Activated T-helper 2 cell treated with anti-CD3 and anti-CD28 coated beads, Interferon-gamma antibody, Interleukin-2, Interleukin-4, amounts not matched to agents 10 μg/mL and 5 μg/mL and 100 μg/mL, durations not matched to agents 14 hours and 24 hours and 36 hours (primary cell): Measurements from ENCODE around the gene CHD9. TPM values are rescaled to one million over a fixed set of nuclear protein-coding genes. Genes with fewer than 3 reads are reported as not detected.

Experiments
- DNase-seq: peaks from one replicate; pipeline ENCODE4 v3.0.0; 2021; ENCODE audit warnings: low spot score
- H3K27ac Mint-ChIP-seq: one replicate; pipeline ENCODE4 v1.8.0; 2021; ENCODE audit warnings: mixed read lengths
- H3K27me3 Mint-ChIP-seq: one replicate; pipeline ENCODE4 v1.8.0; 2021; ENCODE audit warnings: low read depth, mixed read lengths
- H3K36me3 Mint-ChIP-seq: one replicate; pipeline ENCODE4 v1.8.0; 2021; ENCODE audit warnings: low read depth, mixed read lengths
- H3K4me1 Mint-ChIP-seq: one replicate; pipeline ENCODE4 v1.8.0; 2021; ENCODE audit warnings: low read depth, mixed read lengths
- H3K4me3 Mint-ChIP-seq: one replicate; pipeline ENCODE4 v1.8.0; 2021; ENCODE audit warnings: low read depth, mild to moderate bottlenecking, moderate library complexity, mixed read lengths
- H3K9me3 Mint-ChIP-seq: one replicate; pipeline ENCODE4 v1.8.0; 2021; ENCODE audit warnings: mixed read lengths
- intact Hi-C: fragments of 100-400 bp; cut with micrococcal nuclease; formaldehyde crosslinking; loops from one replicate; pipeline ENCODE4 v1.15.1; 2023
- total RNA-seq: library from RNA; stranded (reverse); gene quantifications from 2 replicates; pipeline ENCODE4 v1.2.3, GENCODE V29; 2022

CHD9 gene
- total RNA-seq, 1 donor from 2014 or later: 27.1 TPM

DNA sequence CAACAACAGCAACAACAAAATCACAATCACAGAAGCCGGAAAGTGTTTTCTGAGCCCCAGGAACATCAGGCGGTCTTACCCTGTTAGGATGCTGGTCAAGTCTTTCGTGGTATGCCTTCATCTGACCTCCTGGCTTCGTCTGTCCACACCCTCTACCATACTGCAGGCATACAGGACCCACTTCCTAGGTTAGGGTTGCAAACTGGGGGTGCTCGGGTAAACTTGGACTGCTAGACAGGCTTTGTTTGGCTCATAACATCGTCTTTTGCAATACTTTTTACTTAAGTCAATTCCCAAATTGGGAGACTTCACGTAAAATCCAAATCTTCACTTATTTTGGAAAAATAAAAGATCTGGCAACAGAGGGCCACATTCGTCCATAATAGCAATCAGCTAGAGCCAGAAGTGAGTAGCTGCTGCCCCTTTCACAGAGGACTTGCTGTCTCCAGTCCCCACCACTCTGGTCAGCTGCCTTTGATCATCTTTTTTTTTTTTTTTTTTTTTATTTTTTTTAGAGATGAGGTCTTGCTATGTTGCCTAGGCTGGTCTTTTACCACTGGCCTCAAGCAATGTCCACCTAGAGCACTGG, 30.0 kb downstream of the CHD9 start:
- no peaks in the 10 kb centered on the region for H3K27me3 Mint-ChIP-seq
- DNase-seq: no peak
- H3K27ac Mint-ChIP-seq: no peak overlapping the region
- H3K4me3 Mint-ChIP-seq: no peak overlapping the region
- intact Hi-C loops: no loop called here
- H3K4me1 Mint-ChIP-seq: no peaks in the 10 kb centered on the region
- H3K9me3 Mint-ChIP-seq: no peaks in the 10 kb centered on the region
- no peaks in the 10 kb centered on the region for H3K36me3 Mint-ChIP-seq

DNA sequence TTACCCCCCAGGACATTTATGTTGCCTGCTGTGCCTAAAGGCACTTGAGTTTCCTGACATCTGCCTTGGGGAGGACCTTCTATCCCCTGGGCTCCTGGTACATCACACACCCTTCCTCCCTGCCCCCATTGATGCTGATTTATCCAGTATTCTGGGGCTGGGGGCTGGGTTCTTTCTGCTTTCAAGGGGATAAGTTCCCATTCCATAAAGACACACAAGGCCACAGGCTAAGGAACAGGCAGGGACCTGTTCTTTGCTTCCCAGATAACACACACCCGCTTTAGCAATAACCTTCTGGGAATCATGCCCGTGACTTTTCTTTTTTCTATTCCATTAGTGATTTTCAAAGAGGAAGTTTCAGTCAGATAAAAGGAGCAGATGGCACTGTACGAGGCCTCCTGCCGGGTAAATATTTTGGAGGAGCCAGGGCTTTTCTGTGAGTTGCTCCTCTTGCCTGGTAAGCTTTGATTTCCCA, 30.6 kb downstream of the CHD9 start:
- intact Hi-C loops: no loop called here
- Mint-ChIP-seq H3K4me3 (no peak overlapping the region), H3K9me3 (no peaks in the 10 kb centered on the region), H3K27me3 (no peaks in the 10 kb centered on the region), H3K36me3 (no peaks in the 10 kb centered on the region), H3K4me1 (peaks cover 5% of the 10 kb centered on the region), H3K27ac (no peak overlapping the region)
- no peak for DNase-seq

DNA sequence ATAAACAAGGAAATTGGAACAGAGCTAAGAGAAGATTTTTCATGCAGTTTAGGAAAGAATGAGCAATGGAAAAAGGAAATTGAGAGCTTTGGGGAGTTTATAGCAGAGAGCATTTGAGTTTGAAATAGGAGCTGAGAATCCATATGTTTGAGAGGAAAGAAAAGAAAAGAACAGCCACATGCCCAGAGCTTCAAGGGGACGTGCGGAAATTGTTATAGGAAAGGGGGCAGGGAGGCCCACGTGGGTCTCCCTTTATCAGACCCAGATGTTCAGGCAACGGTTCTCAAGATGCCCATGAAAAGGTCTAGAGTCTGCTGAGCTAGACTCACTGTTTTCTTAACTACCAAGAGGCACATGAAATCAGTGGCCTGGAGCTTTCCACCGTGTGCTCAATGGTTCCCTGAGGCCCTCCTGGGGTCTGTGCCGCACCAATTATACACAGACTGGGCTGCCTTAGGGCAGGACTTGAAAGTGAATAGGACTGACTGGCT, 31.2 kb downstream of the CHD9 start:
- intact Hi-C loops: no loop called here

DNA sequence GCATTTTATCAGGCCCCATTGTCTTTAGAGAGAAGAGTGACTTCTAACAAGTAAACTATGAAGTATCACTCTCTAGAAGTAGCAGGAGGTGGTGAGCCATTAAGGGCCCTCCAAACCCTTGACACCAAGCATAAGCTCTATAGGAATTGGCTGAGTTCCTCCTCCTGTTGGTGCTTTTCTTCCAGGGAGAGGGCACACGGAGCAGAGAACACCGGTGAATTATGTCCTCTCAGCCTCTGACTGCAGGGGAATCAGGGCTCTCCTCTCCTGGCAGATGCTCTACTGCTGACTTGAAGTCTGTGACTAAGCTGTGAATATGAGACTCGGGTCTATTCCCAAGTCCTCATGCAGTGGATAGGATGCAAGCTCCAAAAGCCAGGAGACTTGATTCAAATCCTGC, 32.3 kb downstream of the CHD9 start:
- Mint-ChIP-seq H3K4me3 (no peak overlapping the region), H3K9me3 (no peaks in the 10 kb centered on the region)

More for the DNA sequence above, 31.2 kb downstream of the CHD9 start:
- no peaks in the 10 kb centered on the region for H3K36me3 Mint-ChIP-seq
- no peaks in the 10 kb centered on the region for H3K9me3 Mint-ChIP-seq
- peaks cover 11% of the 10 kb centered on the region for H3K4me1 Mint-ChIP-seq
- no peak for DNase-seq
- H3K4me3 Mint-ChIP-seq: no peak overlapping the region
- no peak overlapping the region for H3K27ac Mint-ChIP-seq
- no peaks in the 10 kb centered on the region for H3K27me3 Mint-ChIP-seq

DNA sequence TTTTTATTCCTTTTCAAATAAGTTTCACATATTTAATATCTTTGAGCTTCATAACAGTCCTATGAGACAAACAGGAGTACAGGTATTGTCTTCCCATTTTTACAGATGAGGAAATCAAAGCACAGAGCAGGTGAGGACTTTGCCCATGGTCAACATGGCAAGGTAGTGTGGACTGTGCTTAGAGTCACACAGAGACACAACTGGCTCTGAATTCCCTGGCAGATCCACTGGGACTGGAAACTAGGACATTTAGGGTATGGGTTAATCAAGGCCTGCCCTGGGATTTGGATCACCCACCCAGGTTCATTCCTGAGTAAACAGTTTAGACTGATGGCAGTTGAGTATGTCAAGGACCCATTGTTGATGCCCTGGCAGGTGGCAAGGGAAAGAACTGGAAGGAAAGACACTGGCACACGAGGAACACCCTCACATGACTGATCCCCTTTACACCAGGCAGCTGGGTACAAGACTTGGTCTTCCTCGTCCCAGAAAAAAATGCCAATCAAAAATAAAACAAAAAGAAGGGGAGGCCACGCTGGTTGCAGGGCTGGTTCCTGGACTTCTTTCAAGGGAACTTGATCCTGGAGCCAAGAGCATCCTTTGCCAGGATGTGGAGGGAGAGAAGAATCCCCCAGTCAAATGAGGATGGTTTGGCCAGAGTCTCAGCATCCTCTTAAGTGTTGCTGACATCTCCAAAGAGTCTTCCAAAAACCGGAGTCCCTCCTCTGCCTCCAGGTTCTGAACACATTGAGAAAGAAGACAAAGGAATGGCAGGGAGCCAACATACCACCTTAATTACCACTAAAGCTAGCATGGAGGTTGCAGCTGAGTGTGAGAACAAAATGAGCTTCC, 34.9 kb downstream of the CHD9 start:
- no peak for DNase-seq
- H3K4me3 Mint-ChIP-seq: no peak overlapping the region
- no peaks in the 10 kb centered on the region for H3K27me3 Mint-ChIP-seq
- no peaks in the 10 kb centered on the region for H3K9me3 Mint-ChIP-seq
- intact Hi-C loops: no loop called here
- H3K4me1 Mint-ChIP-seq: peaks cover 28% of the 10 kb centered on the region
- no peak overlapping the region for H3K27ac Mint-ChIP-seq
- H3K36me3 Mint-ChIP-seq: no peaks in the 10 kb centered on the region

More for the DNA sequence above, 32.3 kb downstream of the CHD9 start:
- no peak for DNase-seq
- no peak overlapping the region for H3K27ac Mint-ChIP-seq
- peaks cover 19% of the 10 kb centered on the region for H3K4me1 Mint-ChIP-seq
- intact Hi-C loops: no loop called here
- no peaks in the 10 kb centered on the region for H3K36me3 Mint-ChIP-seq
- H3K27me3 Mint-ChIP-seq: no peaks in the 10 kb centered on the region

DNA sequence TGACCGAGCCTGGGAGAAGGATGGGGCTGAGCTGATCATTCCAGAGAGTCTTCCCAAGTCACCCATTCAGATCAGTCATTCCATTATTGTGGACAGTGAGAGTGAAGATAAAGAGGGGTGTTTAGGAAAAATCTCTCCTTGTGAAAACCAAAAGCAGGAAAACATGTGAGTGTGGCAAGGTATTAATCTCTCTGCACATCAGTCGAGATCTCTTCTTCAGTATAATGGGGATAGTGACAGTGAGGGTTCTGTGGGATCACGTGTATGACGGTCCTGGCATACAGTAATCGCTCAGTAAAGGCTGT, 35.4 kb downstream of the CHD9 start:
- no peak overlapping the region for H3K4me3 Mint-ChIP-seq

DNA sequence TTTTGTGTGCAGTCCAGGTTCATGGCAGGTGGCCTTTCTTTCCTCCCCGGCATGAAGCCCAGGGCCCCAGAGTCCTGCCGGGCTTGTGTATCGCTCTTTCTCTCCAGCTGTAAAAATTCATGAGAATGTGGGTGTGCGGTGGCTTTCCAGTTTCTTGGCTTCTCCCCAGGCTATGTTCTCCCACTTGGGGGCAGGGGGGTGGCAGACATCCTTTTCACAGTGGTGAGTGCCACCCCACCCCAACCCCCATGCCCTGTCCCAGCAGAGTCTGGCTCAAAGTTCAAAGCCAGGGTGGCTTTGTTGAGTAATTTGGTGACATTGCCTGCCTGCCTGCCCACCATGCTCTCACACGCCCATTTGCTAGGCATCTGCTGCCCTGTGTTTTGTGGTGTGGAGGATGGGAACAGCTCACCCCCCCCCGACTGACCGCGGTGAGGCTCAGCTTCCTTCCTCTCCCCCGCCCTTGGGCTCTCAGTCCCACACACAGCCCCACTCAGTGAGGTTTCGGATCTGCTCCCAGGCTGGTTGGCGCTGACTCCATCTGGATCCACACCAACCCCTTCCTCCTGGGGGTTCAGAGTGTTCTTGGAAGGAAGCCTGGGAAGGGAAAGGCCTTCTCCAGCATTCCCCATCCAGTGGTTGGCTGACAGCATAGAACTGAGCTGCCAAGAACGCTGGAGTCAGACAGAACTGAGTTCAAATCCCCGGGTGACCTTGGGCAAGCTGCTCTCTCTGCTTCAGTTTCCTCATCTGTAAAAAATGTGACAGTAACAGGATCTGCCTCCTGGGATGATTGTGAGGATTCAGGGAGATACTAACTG, 36.0 kb downstream of the CHD9 start:
- H3K36me3 Mint-ChIP-seq: peaks cover 2% of the 10 kb centered on the region
- H3K9me3 Mint-ChIP-seq: no peaks in the 10 kb centered on the region
- peaks cover 30% of the 10 kb centered on the region for H3K4me1 Mint-ChIP-seq
- intact Hi-C loops: no loop called here
- H3K27me3 Mint-ChIP-seq: no peaks in the 10 kb centered on the region
- no peak overlapping the region for H3K27ac Mint-ChIP-seq
- H3K4me3 Mint-ChIP-seq: no peak overlapping the region
- DNase-seq: no peak

More for the DNA sequence above, 35.4 kb downstream of the CHD9 start:
- DNase-seq: no peak
- Mint-ChIP-seq H3K36me3 (peaks cover 2% of the 10 kb centered on the region), H3K9me3 (no peaks in the 10 kb centered on the region), H3K27ac (no peak overlapping the region), H3K4me1 (peaks cover 30% of the 10 kb centered on the region), H3K27me3 (no peaks in the 10 kb centered on the region)
- intact Hi-C loops: no loop called here

DNA sequence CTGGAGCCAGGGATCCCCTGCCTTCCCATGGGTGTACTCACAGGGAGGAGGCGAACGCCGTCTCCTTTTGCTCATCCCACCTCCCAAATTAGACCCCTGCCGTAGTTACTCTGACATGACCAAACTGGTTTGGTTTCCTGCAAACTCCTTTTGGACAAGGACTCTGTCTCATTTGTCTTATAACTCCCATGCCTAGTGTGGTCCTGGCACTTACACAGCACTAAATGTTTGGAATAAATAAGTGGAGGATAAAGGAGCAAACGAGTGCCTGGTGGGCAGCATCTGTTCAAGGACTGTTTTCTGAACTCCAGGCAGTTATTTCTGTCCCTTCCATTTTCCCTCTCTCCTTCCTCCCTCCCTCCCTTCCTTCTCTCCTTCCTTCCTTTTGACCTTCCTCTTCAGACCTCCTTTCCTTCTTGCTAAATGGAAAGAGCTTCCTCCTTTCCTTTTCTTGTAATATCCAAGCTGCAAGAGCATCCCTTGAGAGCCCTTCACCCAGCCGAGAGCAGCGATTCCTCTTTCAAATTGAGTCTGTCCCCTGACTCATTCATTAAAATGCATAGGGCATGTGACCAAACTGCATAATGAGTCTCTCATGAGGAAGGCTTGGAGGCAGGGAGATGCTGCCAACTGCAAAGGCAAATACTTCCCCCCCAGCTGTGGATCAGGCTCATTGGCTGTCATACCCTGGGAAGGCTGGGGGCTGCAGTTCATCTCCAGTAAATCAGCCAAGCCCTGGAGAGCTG, 36.8 kb downstream of the CHD9 start:
- H3K27me3 Mint-ChIP-seq: no peaks in the 10 kb centered on the region
- no peak overlapping the region for H3K27ac Mint-ChIP-seq
- no peak for DNase-seq
- H3K36me3 Mint-ChIP-seq: peaks cover 2% of the 10 kb centered on the region
- intact Hi-C loops: no loop called here
- H3K9me3 Mint-ChIP-seq: no peaks in the 10 kb centered on the region
- H3K4me3 Mint-ChIP-seq: no peak overlapping the region
- peaks cover 30% of the 10 kb centered on the region for H3K4me1 Mint-ChIP-seq

DNA sequence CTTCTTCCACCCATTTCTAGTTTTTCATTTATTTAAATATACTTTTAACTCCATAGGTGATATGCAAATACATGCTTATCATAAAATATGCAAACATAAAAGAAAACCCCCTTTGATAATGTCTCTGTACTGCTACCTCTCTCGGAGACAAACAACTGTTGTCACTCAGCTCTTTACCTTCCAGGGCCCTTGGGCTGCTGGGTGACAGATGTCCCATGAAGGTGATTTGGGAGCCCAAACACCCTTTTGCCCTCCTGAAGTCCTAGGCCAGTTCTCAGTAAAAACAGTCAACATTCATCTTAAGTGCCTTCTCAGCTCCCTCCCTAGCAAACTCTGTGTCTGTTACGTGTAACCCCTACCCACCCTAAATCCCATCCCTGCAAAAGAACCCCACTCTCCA, 37.5 kb downstream of the CHD9 start:
- Mint-ChIP-seq H3K9me3 (no peaks in the 10 kb centered on the region), H3K27me3 (no peaks in the 10 kb centered on the region), H3K27ac (no peak overlapping the region), H3K36me3 (peaks cover 2% of the 10 kb centered on the region), H3K4me3 (no peak overlapping the region), H3K4me1 (peaks cover 31% of the 10 kb centered on the region)
- intact Hi-C loops: no loop called here
- DNase-seq: no peak

DNA sequence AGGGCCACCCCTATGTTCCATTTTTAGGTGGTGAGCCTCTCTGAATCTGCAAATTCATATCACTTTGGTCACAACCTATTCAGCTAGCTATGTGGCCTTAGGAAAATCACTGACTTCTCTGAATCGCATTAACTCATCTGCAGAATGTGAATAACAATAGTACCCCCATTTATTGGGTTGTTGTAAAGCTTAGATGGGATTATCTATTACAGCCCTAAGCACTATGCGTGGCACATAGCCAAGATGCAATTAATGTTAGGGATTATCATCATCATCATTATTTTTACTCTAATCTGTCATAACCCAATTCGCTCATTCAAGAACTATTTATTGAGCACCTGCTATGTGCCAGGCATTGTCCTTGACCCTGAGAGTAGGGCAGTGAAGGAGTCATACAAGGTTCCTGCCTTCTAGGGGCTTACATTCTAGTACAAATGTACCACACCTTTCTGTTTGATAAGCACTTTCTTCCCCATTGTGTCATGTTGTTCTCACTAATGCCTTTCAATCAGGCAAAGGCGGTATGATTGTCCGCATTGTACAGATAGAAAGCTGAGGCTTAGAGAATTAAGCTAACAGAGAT, 38.5 kb downstream of the CHD9 start:
- no peak overlapping the region for H3K4me3 Mint-ChIP-seq
- peaks cover 33% of the 10 kb centered on the region for H3K4me1 Mint-ChIP-seq
- no peaks in the 10 kb centered on the region for H3K9me3 Mint-ChIP-seq

DNA sequence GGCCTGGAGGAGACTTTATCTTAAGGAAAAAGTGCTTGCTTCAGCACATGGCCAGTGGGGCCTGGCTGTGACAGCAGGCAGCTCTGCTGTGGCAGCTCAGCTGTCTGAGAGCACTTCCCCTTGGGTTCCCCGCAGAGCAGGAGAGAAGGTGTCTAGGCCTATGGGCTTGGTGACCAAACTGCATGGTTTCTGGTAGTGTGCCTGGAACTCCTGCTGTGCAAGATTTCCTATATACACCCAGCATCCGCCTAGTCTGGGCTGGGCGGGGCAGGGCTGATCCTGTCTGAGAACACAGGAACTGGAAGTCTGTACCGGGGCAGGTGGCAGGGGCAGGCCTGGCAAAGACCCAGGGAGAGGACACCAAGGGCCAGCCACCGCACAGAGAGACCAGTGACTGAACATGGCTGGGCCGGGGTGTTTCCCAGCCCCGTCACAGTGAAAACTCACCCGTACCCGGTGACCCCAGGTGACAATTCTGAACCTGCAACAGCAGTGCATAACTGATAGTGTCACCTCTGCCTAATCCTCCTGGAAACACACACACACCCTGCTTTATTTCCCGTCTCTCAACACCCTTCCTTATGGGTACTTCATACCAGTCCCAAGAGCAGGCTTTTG, 39.3 kb downstream of the CHD9 start:
- peak; percentile 8 for DNase-seq

More for the DNA sequence above, 38.5 kb downstream of the CHD9 start:
- intact Hi-C loops: no loop called here
- H3K27me3 Mint-ChIP-seq: no peaks in the 10 kb centered on the region
- no peak overlapping the region for H3K27ac Mint-ChIP-seq
- DNase-seq: no peak
- peaks cover 2% of the 10 kb centered on the region for H3K36me3 Mint-ChIP-seq

DNA sequence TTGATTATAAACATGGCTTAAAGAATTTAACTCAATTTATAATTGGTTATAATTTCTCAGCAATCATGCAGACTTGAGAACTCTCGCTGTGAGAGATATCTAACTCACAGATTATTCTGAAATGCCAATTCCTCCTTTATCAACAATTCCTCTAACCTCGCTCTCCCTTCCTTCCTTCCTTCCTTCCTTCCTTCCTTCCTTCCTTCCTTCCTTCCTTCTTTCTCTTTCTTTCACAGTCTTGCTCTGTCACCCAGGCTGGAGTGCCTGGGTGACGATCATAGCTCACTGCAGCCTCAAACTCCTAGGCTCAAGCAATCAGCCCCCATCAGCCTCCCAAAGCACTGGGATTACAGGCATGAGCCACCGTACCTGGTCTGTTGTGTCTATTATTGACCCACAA, 42.4 kb downstream of the CHD9 start:
- intact Hi-C loops: no loop called here
- no peak for DNase-seq
- Mint-ChIP-seq H3K27ac (no peak overlapping the region), H3K36me3 (peaks cover 2% of the 10 kb centered on the region), H3K4me3 (no peak overlapping the region), H3K27me3 (no peaks in the 10 kb centered on the region), H3K4me1 (peaks cover 31% of the 10 kb centered on the region), H3K9me3 (no peaks in the 10 kb centered on the region)

More for the DNA sequence above, 39.3 kb downstream of the CHD9 start:
- Mint-ChIP-seq H3K27ac (no peak overlapping the region), H3K4me1 (peaks cover 41% of the 10 kb centered on the region), H3K9me3 (no peaks in the 10 kb centered on the region), H3K4me3 (no peak overlapping the region), H3K27me3 (no peaks in the 10 kb centered on the region), H3K36me3 (peaks cover 2% of the 10 kb centered on the region)
- intact Hi-C loops: no loop called here
